Gastroesophageal sphincter (tissue), 3 donors: Measurements from ENCODE around the gene XPO1.

ENCODE experiments used
- CTCF ChIP-seq, 4 experiments: fragments of 200-600 bp in 2 of 4; fragments of 450-650 bp in 2 of 4; sonication (generic) in 1 of 4; IDR thresholded peaks; one replicate each; pipeline ENCODE4 v1.5.1; 2017 to 2019; ENCODE audit warnings: antibody characterized with exemption in 4 of 4, mild to moderate bottlenecking in 2 of 4, moderate library complexity in 2 of 4
- POLR2A ChIP-seq, 2 donors: fragments of 450-650 bp; IDR thresholded peaks; one replicate each; pipeline ENCODE4 v1.6.1; 2017; ENCODE audit warnings: antibody characterized with exemption in 2 of 2, mild to moderate bottlenecking in 2 of 2, moderate library complexity in 1 of 2

GRCh38 chr2:61499060-61499459, 39.1 kb downstream of the XPO1 start:
- TF ChIP-seq CTCF (IDR thresholded peaks at IDR 0.05) (no peak), POLR2A (IDR thresholded peaks at IDR 0.05) (no peak)
